Activated CD4-positive, alpha-beta T cell treated with anti-CD3 and anti-CD28 coated beads for 4 hours (primary cell): Measurements from ENCODE around the gene PPP2R2D.
"Not testable (repeated sequence)": the region's sequence is repeated elsewhere in the genome, so short reads cannot be mapped to it uniquely, and the experiment has no call there.

ENCODE experiments used
- DNase-seq, 2 donors: peaks; one replicate each; pipeline ENCODE4 v3.0.0-alpha.2; 2020

The PPP2R2D gene

DNA sequence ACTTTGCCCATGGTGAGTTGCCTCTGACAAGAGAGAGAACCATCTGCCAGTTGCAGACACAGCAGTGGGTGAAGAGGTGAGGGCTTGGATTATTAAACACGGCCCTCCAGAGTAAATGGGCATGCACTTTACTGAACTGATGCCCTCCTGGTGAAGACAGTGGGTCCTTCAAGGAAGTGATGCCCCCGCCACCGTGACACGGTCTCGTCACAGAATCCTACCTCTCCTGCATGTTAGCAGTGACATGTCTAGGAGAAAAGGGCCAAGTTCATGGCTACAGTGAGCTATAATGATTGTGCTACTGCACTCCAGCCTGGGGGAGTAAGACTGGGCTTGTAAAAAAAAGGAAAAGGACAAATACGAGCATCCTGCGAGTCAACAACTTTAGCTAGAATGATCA is 78.5 kb downstream of the PPP2R2D start:
- DNase-seq: no peak

DNA sequence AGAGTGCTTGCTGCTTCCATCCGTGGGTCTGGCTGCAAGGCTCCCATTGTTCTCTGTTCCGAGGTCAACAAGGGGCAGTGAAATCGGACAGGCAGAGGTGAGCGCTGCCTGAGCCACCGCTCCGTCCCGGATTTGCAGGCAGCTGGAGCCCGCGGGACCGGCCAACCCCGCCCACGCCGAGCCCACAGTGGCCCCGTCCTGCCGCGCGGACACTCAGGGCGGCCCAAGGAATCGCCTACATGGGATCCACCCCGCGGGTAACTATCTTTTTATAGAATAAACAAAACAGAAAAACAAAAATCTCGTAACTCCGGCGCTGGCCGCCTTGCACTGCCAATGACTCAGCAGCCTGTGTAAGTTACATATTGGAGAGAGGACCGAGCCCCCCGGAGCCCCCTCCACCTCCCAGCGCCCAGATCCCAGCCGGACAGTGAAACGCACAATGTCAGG is 79.0 kb downstream of the PPP2R2D start:
- no peak for DNase-seq

GRCh38 chr10:131980321-131980720 is 79.5 kb downstream of the PPP2R2D start:
- DNase-seq: no peak

DNA sequence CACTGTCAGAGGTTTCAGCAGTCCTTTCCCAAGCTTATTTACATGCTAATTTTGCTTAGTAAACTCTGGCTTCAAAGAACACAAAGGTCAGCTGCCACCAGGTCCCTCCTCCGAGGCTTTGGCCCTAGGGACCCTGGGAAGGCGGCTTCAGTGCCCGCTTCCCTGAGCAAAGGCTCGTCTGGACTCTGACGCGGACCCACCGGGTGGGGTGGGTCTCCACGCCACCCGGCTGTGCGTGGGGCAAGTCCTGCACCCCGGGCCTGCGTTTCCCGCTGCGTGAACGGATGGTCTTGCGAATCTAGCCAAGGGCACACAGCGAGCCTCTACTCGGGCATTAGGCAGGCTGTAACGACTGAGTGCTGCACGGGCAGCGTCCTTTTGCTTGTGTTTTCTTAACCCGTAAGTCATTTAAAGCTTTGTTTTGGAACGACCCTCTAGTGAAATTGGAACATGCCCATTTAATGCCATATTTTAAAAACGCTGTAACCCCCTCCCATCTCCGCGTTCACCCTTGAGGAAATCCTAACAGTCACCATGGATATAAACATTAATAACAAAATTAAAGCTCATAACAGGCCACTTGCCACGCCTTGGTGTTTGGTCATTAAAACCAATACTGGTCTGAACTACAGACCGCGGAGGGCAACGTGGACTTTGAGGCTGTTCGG is 80.1 kb downstream of the PPP2R2D start:
- DNase-seq: no peak

GRCh38 chr10:131981429-131982184 is 80.8 kb downstream of the PPP2R2D start, which contains the start of gene BNIP3:
Gene BNIP3 (minus strand): TSS chr10:131981923. CDS start chr10:131981806, 117 bp downstream.
- peak; percentile 92 for DNase-seq

DNA sequence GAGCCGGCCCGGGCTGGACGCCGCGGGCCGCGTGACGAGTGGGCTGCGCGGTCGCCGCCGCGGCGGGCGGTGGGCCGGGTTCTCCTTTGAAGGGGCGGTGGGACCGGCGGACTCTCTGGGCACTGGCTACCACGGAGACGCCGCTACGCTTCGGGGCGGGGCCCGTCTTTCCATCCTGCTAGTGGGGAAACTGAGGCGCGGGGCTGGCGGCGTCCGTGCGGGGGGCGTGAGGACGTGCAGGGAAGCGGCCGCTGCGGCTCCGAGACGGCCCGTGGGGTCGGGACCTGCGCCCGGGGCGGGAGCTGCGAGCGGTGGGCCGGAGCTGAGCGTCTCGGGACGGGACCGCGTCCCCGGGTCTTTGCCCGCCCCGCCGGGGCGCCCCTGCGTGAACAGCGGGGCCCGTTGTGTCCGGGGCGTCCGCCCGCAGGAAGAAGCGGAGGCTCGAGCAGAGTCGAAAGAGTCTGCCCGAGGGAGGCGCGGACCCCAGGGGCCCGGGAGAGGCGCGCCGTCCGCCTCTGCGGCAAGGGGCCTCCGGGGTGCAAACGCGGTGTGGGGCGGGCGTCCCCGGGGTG is 81.5 kb downstream of the PPP2R2D start:
- no peak for DNase-seq

DNA sequence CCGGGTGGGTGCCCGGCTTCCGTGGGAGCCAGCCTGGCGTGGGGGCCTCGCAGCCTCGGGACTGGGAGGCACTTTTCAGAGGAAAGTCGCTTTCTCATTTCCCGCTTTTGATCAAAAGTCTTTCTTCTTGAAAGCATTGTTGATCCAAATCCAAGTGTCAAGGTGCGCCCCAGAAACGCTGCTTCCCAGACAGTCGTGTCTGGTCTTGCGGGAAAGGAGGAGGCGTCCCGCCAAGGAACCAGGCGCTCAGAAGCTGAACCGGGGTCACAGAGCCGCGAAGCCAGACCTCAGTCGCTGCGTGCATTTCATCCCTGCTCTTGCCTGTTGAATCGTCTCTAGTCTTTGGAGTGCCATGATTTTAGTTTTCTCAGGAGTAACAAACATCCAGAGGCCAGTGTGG is 82.0 kb downstream of the PPP2R2D start:
- DNase-seq: no peak

DNA sequence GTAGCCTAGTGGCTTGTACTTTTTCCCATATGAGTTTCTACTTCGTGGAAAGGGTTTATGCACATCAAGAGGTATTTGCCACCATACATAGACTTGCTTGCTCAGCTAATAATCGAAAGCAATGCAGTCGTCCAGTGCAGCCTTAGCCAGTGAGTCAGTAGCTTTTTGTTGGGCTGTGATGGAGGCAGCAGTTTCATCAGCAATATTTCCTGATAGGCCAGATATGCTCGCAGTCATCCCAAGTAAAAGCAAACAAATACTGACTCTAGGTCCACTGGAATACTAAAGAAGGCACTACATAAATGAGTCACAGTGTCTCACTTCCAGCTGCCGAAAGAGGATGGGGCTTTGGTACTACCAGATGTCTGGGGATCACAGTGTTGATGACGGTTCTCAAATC is 83.0 kb downstream of the PPP2R2D start:
- no peak for DNase-seq

GRCh38 chr10:131986851-131987250 is 86.0 kb downstream of the PPP2R2D start:
- not testable (repeated sequence) for DNase-seq

GRCh38 chr10:131987301-131987700 is 86.5 kb downstream of the PPP2R2D start:
- DNase-seq: not testable (repeated sequence)

GRCh38 chr10:131987786-131988185 is 87.0 kb downstream of the PPP2R2D start:
- DNase-seq: not testable (repeated sequence)

GRCh38 chr10:131991726-131992125 is 90.9 kb downstream of the PPP2R2D start:
- no peak for DNase-seq

GRCh38 chr10:131993275-131993674 is 92.5 kb downstream of the PPP2R2D start:
- no peak for DNase-seq

DNA sequence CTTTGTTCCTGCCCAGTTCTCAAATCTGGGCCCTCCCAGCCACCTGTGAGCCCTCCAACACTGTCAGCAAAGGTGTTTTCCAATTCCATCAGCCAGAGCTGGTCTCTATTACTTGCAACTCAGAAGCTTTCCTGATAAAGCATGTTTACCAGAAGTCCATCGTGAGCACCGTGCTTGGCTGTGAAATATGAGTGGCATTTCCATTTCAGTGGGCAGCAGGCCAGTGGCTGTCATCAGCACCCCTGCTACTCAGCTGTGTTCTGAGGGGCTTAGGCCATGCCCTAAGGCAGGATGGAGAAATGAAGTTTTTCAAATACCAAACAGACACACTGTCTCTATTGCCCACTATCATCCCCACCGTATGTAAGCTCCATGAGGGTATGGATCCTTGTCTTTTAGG is 93.6 kb downstream of the PPP2R2D start:
- no peak for DNase-seq

DNA sequence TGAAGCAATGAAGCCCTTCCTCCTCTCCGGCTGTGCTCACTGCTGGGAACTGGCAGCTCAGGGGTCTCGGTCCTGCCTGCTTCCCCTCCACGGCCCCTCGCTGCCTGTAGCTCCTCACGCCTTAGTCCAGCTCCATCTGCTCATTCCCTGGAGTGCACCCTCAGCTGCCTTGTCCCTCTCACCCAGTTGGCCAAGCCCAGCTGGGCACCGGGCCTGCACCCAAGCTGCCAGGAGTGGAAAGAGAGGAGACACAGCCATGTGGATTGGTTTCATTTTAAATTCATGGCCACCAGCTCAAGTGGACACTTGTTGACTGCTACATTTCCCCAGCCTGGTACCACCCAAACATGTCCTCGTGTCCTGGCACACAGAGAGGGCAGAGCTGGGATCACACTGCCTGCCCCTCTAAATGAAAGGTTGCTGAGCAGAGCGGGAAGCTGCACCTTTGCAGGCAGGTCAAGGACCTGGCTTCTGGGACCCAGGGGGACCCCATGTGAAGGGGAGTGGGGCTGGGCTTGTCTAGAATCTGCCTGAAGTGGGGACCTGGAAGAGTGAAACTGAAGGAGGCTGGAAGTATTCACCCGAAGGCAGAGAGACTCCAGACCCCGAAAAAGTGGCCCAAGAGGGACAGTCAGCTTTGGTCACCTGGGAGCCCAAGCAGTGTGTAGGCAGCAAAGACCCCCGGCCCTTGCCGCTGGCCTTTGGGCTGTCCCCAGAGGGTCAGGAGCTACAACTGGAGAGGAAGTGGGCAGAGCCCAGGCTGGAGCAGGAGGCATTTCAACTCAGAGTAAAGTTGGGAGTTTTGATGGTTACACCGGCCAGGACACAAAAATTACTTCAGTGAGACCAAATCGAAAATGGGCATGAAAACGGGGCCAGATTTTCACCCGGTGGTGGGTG is 95.9 kb downstream of the PPP2R2D start:
- no peak for DNase-seq

DNA sequence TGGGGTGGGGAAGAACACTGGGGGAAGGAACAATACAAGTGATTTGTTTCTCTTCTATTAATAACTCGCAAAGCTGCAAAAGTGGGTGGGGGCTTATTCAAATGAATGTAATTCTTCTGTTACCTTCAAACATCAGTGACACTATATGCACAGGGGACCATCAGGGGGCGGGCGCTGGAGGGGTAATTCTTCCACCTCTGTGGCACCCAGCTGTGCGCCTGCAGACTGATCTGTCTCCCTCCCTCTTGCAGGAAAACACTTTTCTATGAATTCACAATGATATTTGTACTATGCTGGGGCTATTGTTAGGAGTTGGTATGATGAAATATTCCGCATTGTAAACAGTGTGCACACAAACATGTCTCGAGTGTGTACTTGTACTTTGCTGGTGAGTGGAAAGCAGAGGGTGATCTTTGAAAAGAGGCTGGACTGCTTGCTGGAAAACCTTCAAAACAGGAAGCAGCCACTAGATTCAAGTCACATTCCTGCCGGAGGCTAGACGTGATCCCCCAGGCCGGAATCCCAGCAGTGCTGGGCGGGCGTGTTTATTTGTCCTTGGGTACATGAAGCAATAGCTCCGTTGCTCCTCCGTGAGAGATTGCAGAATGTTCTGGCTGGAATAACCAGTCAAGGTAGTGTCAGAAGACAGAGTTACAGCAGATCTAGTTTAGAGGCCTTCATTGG is 96.7 kb downstream of the PPP2R2D start:
- no peak for DNase-seq

DNA sequence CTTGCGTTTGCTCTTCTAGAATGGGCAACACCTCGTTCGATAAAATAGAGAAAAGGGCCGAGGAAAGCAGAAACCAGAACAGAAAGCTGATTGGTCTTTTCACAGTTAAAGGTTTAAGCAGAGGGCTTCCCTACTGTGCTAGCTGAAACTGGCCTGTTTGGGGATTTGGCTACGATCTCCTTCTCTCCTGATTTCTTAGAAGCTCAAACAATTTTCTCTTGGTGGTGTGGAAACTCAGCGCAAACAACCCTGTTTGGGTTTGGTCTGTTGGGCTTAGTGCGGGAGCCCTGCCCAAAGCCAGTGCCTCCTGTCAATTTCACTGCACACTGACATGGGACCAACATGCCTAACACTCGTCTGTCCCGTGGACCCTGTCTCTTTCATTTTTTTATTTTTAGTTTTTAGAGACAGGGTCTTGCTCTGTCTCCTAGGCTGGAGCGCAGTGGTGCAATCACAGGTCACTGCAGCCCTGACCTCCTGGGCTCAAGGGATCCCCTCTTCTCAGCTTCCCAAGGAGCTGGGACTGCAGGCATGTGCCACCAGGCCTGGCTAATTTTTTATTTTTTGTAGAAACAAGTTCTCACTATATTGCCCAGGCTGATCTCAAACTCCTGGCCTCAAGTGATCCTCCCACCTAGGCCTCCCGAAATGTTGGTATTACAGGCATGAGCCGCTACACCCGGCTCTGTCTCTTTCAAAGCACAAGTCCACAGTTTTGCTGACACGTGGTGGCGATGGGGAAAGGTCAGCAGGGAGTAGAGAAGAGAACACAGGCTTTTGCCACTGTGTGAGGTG is 97.4 kb downstream of the PPP2R2D start:
- DNase-seq: no peak

DNA sequence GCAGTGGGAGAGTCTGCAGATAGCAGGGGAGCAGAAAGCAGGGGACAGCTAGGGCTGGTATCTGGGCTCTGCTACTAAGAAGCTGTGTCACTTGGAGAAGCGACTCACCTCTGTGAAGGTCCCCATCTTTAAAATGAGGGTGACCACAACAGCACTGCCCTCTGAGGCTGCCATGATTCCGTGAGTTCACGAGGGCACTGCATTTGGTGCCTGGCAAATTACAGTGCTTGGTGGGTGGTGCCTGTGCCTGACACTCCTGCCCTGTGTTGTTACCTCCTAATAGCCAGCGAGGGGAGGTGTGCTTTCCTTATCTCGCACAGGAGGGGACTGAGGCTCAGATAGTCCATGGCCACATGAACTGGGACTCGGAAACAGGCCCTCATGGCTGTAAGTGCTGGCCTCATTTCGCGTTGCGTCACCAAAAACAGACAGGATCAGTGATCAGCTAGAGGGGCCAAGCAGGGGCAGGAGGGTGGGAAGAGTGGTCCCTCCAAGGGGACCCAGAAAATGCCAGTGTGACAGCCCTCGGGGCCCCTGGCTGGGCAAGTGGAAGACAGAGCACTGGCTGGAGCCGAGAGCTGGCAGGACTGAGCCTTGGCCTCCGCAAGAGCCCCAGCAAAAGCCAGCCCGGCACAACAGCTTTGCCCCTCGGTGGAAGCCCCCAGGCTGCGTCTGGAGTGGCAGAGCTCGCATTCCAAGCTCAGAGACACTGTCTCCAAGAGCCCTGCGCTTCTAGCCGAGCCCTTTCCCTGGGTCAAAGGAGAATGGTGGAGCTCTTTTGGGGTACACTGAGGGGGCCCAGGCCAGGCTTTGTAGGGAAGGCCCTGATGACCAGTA is 98.3 kb downstream of the PPP2R2D start:
- no peak for DNase-seq

GRCh38 chr10:132001238-132001972 is 100.6 kb downstream of the PPP2R2D start:
- DNase-seq: no peak

DNA sequence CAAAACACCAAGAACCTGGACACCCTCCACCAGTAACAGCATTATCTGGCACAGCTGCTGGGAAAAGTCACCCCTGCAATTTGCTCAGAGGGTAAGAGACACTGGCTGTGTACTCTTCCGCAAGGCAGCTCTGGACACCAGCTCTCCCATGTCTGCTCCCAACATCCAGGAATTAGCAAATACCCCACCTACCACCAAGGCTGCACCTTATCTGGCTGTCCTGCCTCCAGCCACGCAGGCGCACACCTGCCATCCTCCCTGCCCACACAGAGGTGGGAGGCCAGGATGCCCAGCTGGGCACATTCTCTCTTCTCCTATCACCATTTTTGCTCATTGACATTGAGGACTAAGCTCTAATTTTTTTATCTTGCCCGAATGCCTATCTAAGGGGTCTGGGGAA is 101.2 kb downstream of the PPP2R2D start:
- no peak for DNase-seq
